Transverse colon (tissue), 3 donors: ENCODE results near the gene PADI6.

Experiments used
- CTCF ChIP-seq, 5 experiments: fragments of 200-600 bp in 3 of 5; fragments of 450-650 bp in 2 of 5; sonication (generic) in 3 of 5; IDR thresholded peaks; 1 replicate in 2 of 5; 2 replicates in 3 of 5; pipeline ENCODE4 v1.5.1; 2016 to 2017; ENCODE audit warnings: antibody characterized with exemption in 5 of 5, inconsistent platforms in 3 of 5, mild to moderate bottlenecking in 2 of 5, moderate library complexity in 1 of 5
- POLR2A ChIP-seq: fragments of 450-650 bp; IDR thresholded peaks from one replicate; pipeline ENCODE4 v1.6.1; 2016; ENCODE audit warnings: antibody characterized with exemption, mild to moderate bottlenecking, moderate library complexity

GRCh38 chr1:17369466-17369865, 2.5 kb upstream of the PADI6 start:
- no peak for TF ChIP-seq CTCF (IDR thresholded peaks at IDR 0.05)
- TF ChIP-seq POLR2A, result no peak
